Measurements from ENCODE around the gene UBE2A. TPM values are rescaled to one million over a fixed set of nuclear protein-coding genes. Genes with fewer than 3 reads are reported as not detected.
A peak's percentile ranks its signal among the peaks of the same experiment; 100 is the strongest.

UBE2A gene
- 75.7 TPM for polyA plus RNA-seq (2013, experiment 1 of 2)
- polyA plus RNA-seq (2013, experiment 2 of 2): 82.8 TPM

DNA sequence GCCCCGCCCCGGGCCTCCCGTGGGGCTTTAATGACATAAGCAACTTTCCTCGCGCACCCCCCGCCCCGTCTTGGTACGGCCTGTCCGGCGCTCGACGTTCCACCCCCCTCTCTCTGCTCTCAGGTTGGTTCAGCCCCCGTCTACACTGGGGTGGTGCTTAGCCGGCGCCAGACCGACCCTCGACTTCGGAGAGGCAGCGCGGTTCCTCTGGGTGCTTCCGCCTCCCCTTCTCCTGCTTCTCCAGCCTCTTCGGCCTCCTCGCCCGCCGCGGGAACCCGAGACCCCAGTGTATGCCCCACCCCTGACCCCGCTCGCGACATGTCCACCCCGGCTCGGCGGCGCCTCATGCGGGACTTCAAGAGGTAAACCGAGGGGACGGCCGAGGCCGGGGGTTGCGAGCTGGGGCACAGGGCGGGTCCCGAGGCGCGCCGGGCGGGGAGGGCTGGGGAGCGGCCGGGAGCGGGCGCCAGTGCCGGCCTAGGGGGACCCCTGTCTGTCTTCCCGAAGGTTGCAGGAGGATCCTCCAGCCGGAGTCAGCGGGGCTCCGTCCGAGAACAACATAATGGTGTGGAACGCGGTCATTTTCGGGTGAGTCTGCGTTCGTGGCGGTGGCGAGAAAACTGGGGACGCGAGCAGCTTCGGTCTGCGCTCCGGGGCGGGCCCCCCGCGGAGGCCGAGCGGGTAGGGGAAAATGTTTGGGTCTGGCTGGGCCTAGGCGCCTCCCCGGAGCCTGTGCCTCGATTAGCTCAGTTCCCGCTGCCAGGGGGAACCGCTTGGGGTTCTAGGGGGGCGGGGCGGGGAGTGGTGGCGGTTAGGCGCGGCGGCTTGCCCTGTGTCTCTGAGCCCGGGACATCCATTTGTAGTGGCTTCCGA, at the start of gene UBE2A:
Gene UBE2A, plus strand, starts transcription at position 170 of the 873 bp plus-strand sequence. Its CDS starts 149 bp downstream, at position 319.
- Histone ChIP-seq H2BK120ac (ENCODE audit: low read depth, low read length) (no peak within 1 kb of the TSS), H2BK5ac (ENCODE audit: low read depth, low read length, poor library complexity, severe bottlenecking) (no peak within 1 kb of the TSS), H4K91ac (ENCODE audit: low read length) (no peak within 1 kb of the TSS), H2BK12ac (ENCODE audit: low read length in 2 of 2) (no peak within 1 kb of the TSS), H3K23ac (ENCODE audit: low read length in 2 of 2) (no peak within 1 kb of the TSS), H3K4me3 (ENCODE audit: insufficient read depth in 1 of 2, low read depth in 1 of 2, low read length in 2 of 2) (peak within 1 kb of the TSS; percentile 80), H3K14ac (ENCODE audit: low read length in 2 of 2) (peak within 1 kb of the TSS in 1 of 2 experiments; percentile 32), H3K18ac (ENCODE audit: low read depth in 1 of 2, low read length in 2 of 2) (peak within 1 kb of the TSS; percentile 33 to 78), H3K27me3 (ENCODE audit: control insufficient read depth in 1 of 2, insufficient read depth in 1 of 2, low read length in 2 of 2) (peaks cover 0 to 4% of the 10 kb centered on the region in 2 experiments), H3K79me1 (replicated peaks; ENCODE audit: low read length, poor library complexity, severe bottlenecking) (no peaks in the 10 kb centered on the region), H2AK5ac (ENCODE audit: low read length, severe bottlenecking) (no peak within 1 kb of the TSS), H3K4me1 (ENCODE audit: control insufficient read depth, insufficient read depth, low read depth, low read length) (peaks cover 1% of the 10 kb centered on the region), H3K4me2 (ENCODE audit: low read length, poor library complexity, severe bottlenecking) (peak within 1 kb of the TSS; percentile 58), H3K9me3 (ENCODE audit: control insufficient read depth, low read length) (no peaks in the 10 kb centered on the region), H2AFZ (ENCODE audit: low read depth, low read length) (no peak within 1 kb of the TSS), H3K4ac (ENCODE audit: low read depth in 1 of 2, low read length in 2 of 2) (peak within 1 kb of the TSS; percentile 51 to 75), H3K27ac (ENCODE audit: low read length, poor library complexity, severe bottlenecking) (peak within 1 kb of the TSS; percentile 85), H3K9ac (ENCODE audit: low read length) (peak within 1 kb of the TSS; percentile 91), H2BK15ac (ENCODE audit: low read depth, poor library complexity, severe bottlenecking) (peak within 1 kb of the TSS; percentile 7), H3K36me3 (ENCODE audit: control insufficient read depth in 1 of 2, insufficient read depth in 2 of 2, low read depth in 1 of 2, low read length in 2 of 2) (peaks cover 0 to 14% of the 10 kb centered on the region in 2 experiments), H4K8ac (ENCODE audit: low read length) (peak within 1 kb of the TSS; percentile 41)
- WGBS: under 1% methylated on average over 48 of the region's 86 CpGs
- peak; percentile 93 for DNase-seq

DNA sequence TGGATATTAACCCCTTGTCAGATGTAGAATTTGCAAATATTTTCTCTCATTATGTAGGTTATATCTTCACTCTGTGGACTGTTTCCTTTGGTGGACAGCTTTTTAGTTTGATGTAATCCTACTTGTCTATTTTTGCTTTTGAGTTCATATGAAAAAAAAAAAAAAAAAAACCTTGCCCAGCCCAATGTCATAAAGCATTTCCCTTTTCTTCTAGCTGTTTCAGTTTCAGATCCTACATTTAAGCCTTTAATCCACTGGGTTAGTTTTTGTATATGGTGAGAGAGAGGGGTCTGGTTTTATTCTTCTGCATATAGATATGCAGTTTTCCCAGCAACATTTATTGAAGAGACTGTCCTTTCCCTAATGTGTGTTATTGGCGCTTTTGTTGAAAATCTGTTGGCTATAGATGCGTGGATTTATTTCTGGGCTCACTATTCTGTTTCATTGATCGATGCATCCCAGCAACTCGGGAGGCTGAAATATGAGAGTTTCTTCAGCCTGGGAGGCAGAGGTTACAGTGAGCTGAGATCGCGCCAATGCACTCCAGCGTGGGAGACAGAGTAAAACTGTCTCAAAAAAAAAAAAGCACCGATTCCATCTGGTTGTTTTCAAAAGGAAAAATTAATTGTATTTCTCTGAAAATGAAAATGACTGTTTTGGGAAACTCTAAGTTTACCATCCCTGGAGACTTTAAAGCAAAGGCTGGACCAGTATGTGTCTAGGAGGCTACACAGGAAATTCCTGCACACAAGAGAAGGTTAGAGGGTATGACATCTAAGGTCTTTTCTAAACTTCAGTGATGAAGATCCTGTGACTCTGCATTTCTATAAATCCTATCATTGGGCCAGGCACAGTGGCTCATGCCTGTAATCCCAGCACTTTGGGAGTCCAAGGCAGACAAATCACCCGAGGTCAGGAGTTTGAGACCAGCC, 44.8 kb upstream of the UBE2A start:
- H3K4me2 ChIP-seq (ENCODE audit: low read length, poor library complexity, severe bottlenecking): no peak overlapping the region
- H3K36me3 ChIP-seq (ENCODE audit: control insufficient read depth in 1 of 2, insufficient read depth in 2 of 2, low read depth in 1 of 2, low read length in 2 of 2): no peaks in the 10 kb centered on the region
- no peaks in the 10 kb centered on the region for H3K4me1 ChIP-seq (ENCODE audit: control insufficient read depth, insufficient read depth, low read depth, low read length)
- H2BK5ac ChIP-seq (ENCODE audit: low read depth, low read length, poor library complexity, severe bottlenecking): no peak overlapping the region
- no peak overlapping the region for H4K91ac ChIP-seq (ENCODE audit: low read length)
- H3K4me3 ChIP-seq (ENCODE audit: insufficient read depth in 1 of 2, low read depth in 1 of 2, low read length in 2 of 2): no peak overlapping the region
- no peaks in the 10 kb centered on the region for H3K27me3 ChIP-seq (ENCODE audit: control insufficient read depth in 1 of 2, insufficient read depth in 1 of 2, low read length in 2 of 2)
- H2BK12ac ChIP-seq (ENCODE audit: low read length in 2 of 2): no peak overlapping the region
- no peak overlapping the region for H4K8ac ChIP-seq (ENCODE audit: low read length)
- no peak overlapping the region for H2BK120ac ChIP-seq (ENCODE audit: low read depth, low read length)
- DNase-seq: no peak
- H2AK5ac ChIP-seq (ENCODE audit: low read length, severe bottlenecking): no peak overlapping the region
- WGBS: 92% methylated on average over 9 of the region's 9 CpGs
- no peak overlapping the region for H3K27ac ChIP-seq (ENCODE audit: low read length, poor library complexity, severe bottlenecking)
- H3K18ac ChIP-seq (ENCODE audit: low read depth in 1 of 2, low read length in 2 of 2): no peak overlapping the region
- H3K14ac ChIP-seq (ENCODE audit: low read length in 2 of 2): no peak overlapping the region
- no peaks in the 10 kb centered on the region for H3K9me3 ChIP-seq (ENCODE audit: control insufficient read depth, low read length)
- no peak overlapping the region for H3K9ac ChIP-seq (ENCODE audit: low read length)
- H2AFZ ChIP-seq (ENCODE audit: low read depth, low read length): no peak overlapping the region
- no peak overlapping the region for H3K23ac ChIP-seq (ENCODE audit: low read length in 2 of 2)
- H3K4ac ChIP-seq (ENCODE audit: low read depth in 1 of 2, low read length in 2 of 2): no peak overlapping the region
- H3K79me1 ChIP-seq (replicated peaks; ENCODE audit: low read length, poor library complexity, severe bottlenecking): no peaks in the 10 kb centered on the region
- no peak overlapping the region for H2BK15ac ChIP-seq (ENCODE audit: low read depth, poor library complexity, severe bottlenecking)

DNA sequence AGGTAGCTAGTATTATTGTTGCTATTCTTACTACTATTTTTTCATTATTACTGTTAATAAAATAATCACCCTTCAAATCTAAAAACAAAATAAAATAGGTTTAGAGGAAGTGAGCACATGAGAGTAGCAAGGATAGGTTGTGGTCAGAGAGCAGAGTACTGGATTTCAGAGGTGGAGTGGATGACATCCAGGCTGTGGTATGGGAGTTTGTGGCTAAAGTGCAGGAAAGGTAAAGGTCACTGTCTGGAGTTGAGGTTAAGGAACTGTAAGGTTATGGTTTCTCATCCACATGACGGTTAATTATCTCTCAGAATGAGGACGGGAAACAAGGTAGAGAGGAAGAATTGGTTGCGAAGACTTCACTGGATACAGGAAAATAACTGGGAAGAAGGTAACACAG, 36.9 kb upstream of the UBE2A start:
- H3K9me3 ChIP-seq (ENCODE audit: control insufficient read depth, low read length): no peaks in the 10 kb centered on the region
- no peak overlapping the region for H3K4me3 ChIP-seq (ENCODE audit: insufficient read depth in 1 of 2, low read depth in 1 of 2, low read length in 2 of 2)
- no peak overlapping the region for H4K8ac ChIP-seq (ENCODE audit: low read length)
- no peak overlapping the region for H3K14ac ChIP-seq (ENCODE audit: low read length in 2 of 2)
- no peaks in the 10 kb centered on the region for H3K4me1 ChIP-seq (ENCODE audit: control insufficient read depth, insufficient read depth, low read depth, low read length)
- no peak overlapping the region for H3K23ac ChIP-seq (ENCODE audit: low read length in 2 of 2)
- no peak overlapping the region for H2BK15ac ChIP-seq (ENCODE audit: low read depth, poor library complexity, severe bottlenecking)
- peaks cover 0 to 14% of the 10 kb centered on the region in 2 experiments for H3K36me3 ChIP-seq (ENCODE audit: control insufficient read depth in 1 of 2, insufficient read depth in 2 of 2, low read depth in 1 of 2, low read length in 2 of 2)
- DNase-seq: no peak
- no peak overlapping the region for H3K4me2 ChIP-seq (ENCODE audit: low read length, poor library complexity, severe bottlenecking)
- no peaks in the 10 kb centered on the region for H3K27me3 ChIP-seq (ENCODE audit: control insufficient read depth in 1 of 2, insufficient read depth in 1 of 2, low read length in 2 of 2)
- no peaks in the 10 kb centered on the region for H3K79me1 ChIP-seq (replicated peaks; ENCODE audit: low read length, poor library complexity, severe bottlenecking)
- no peak overlapping the region for H2BK120ac ChIP-seq (ENCODE audit: low read depth, low read length)
- no peak overlapping the region for H2AK5ac ChIP-seq (ENCODE audit: low read length, severe bottlenecking)
- no peak overlapping the region for H3K4ac ChIP-seq (ENCODE audit: low read depth in 1 of 2, low read length in 2 of 2)
- no peak overlapping the region for H2BK5ac ChIP-seq (ENCODE audit: low read depth, low read length, poor library complexity, severe bottlenecking)
- H3K9ac ChIP-seq (ENCODE audit: low read length): no peak overlapping the region
- no CpG with 5 or more reads among the region's 3 CpGs for WGBS
- H2BK12ac ChIP-seq (ENCODE audit: low read length in 2 of 2): no peak overlapping the region
- no peak overlapping the region for H3K18ac ChIP-seq (ENCODE audit: low read depth in 1 of 2, low read length in 2 of 2)
- no peak overlapping the region for H3K27ac ChIP-seq (ENCODE audit: low read length, poor library complexity, severe bottlenecking)
- H4K91ac ChIP-seq (ENCODE audit: low read length): no peak overlapping the region
- H2AFZ ChIP-seq (ENCODE audit: low read depth, low read length): no peak overlapping the region

GRCh38 chrX:119539872-119540271, 34.5 kb upstream of the UBE2A start:
- H3K14ac ChIP-seq (ENCODE audit: low read length in 2 of 2): no peak overlapping the region
- H3K27me3 ChIP-seq (ENCODE audit: control insufficient read depth in 1 of 2, insufficient read depth in 1 of 2, low read length in 2 of 2): no peaks in the 10 kb centered on the region
- H3K79me1 ChIP-seq (replicated peaks; ENCODE audit: low read length, poor library complexity, severe bottlenecking): no peaks in the 10 kb centered on the region
- H3K36me3 ChIP-seq (ENCODE audit: control insufficient read depth in 1 of 2, insufficient read depth in 2 of 2, low read depth in 1 of 2, low read length in 2 of 2): peaks cover 0 to 15% of the 10 kb centered on the region in 2 experiments
- no peak overlapping the region for H2BK5ac ChIP-seq (ENCODE audit: low read depth, low read length, poor library complexity, severe bottlenecking)
- no peak overlapping the region for H2AK5ac ChIP-seq (ENCODE audit: low read length, severe bottlenecking)
- H3K18ac ChIP-seq (ENCODE audit: low read depth in 1 of 2, low read length in 2 of 2): no peak overlapping the region
- H2AFZ ChIP-seq (ENCODE audit: low read depth, low read length): no peak overlapping the region
- no peak overlapping the region for H3K27ac ChIP-seq (ENCODE audit: low read length, poor library complexity, severe bottlenecking)
- no peak overlapping the region for H3K4me3 ChIP-seq (ENCODE audit: insufficient read depth in 1 of 2, low read depth in 1 of 2, low read length in 2 of 2)
- no peak overlapping the region for H2BK12ac ChIP-seq (ENCODE audit: low read length in 2 of 2)
- no peaks in the 10 kb centered on the region for H3K4me1 ChIP-seq (ENCODE audit: control insufficient read depth, insufficient read depth, low read depth, low read length)
- no peak overlapping the region for H2BK120ac ChIP-seq (ENCODE audit: low read depth, low read length)
- no peak overlapping the region for H3K9ac ChIP-seq (ENCODE audit: low read length)
- H3K4ac ChIP-seq (ENCODE audit: low read depth in 1 of 2, low read length in 2 of 2): no peak overlapping the region
- H3K9me3 ChIP-seq (ENCODE audit: control insufficient read depth, low read length): no peaks in the 10 kb centered on the region
- WGBS: no CpG with 5 or more reads among the region's 2 CpGs
- H2BK15ac ChIP-seq (ENCODE audit: low read depth, poor library complexity, severe bottlenecking): no peak overlapping the region
- no peak for DNase-seq
- H4K8ac ChIP-seq (ENCODE audit: low read length): no peak overlapping the region
- no peak overlapping the region for H4K91ac ChIP-seq (ENCODE audit: low read length)
- no peak overlapping the region for H3K4me2 ChIP-seq (ENCODE audit: low read length, poor library complexity, severe bottlenecking)
- H3K23ac ChIP-seq (ENCODE audit: low read length in 2 of 2): no peak overlapping the region
